ENCODE data around the gene AGO1. TPM values are rescaled to one million over a fixed set of nuclear protein-coding genes. Genes with fewer than 3 reads are reported as not detected.

Gene AGO1
- total RNA-seq, 1 experiment from 2014 or later: 28.9 TPM

DNA sequence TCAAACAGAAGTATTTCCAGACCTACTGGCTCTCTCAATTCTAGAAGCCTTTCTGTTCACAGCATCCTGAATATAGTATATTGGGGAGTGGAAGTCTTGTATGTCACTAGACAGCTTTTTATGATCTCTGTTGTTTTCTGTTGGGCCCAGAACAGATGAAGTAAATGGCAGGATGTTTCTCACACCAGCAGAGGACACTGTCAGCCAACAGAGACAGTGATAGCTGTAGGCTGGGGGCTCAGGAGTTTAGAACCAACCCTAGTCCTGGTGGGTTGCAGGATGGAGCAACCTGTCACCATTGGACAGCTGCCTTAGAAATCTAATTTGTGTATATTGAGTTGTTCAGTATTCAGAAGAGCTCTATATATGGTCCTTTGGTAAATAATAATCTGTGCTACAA, 16.9 kb downstream of the AGO1 start:
- no TSS peak for BruUV-seq (replicated peaks)
- Mint-ChIP-seq H3K4me3 (ENCODE audit: unreplicated experiment) (no peak overlapping the region), H3K27ac (ENCODE audit: unreplicated experiment) (no peak overlapping the region), H3K9me3 (ENCODE audit: unreplicated experiment) (no peaks in the 10 kb centered on the region), H3K27me3 (ENCODE audit: insufficient read depth, unreplicated experiment) (no peaks in the 10 kb centered on the region), H3K36me3 (ENCODE audit: insufficient read depth, unreplicated experiment) (peaks cover 39% of the 10 kb centered on the region), H3K4me1 (ENCODE audit: low read depth, unreplicated experiment) (no peaks in the 10 kb centered on the region)
- ChIA-PET POLR2A (no interaction called here), CTCF (no interaction called here)
- no peaks in the 10 kb centered on the region for H3K36me3 ChIP-seq (ENCODE audit: control insufficient read depth, insufficient read depth, low read length)
- no peaks in the 10 kb centered on the region for H3K27me3 ChIP-seq (replicated peaks; ENCODE audit: control insufficient read depth, insufficient read depth, low read length)
- DNase-seq: no peak
- H3K9me3 ChIP-seq: no peaks in the 10 kb centered on the region
- no peaks in the 10 kb centered on the region for H3K4me1 ChIP-seq
- intact Hi-C loops (cut with micrococcal nuclease; ENCODE audit: unreplicated experiment): no loop called here
- H3K4me3 ChIP-seq (ENCODE audit: low read depth, low read length): no peak overlapping the region
- TF ChIP-seq, protein P1, sequence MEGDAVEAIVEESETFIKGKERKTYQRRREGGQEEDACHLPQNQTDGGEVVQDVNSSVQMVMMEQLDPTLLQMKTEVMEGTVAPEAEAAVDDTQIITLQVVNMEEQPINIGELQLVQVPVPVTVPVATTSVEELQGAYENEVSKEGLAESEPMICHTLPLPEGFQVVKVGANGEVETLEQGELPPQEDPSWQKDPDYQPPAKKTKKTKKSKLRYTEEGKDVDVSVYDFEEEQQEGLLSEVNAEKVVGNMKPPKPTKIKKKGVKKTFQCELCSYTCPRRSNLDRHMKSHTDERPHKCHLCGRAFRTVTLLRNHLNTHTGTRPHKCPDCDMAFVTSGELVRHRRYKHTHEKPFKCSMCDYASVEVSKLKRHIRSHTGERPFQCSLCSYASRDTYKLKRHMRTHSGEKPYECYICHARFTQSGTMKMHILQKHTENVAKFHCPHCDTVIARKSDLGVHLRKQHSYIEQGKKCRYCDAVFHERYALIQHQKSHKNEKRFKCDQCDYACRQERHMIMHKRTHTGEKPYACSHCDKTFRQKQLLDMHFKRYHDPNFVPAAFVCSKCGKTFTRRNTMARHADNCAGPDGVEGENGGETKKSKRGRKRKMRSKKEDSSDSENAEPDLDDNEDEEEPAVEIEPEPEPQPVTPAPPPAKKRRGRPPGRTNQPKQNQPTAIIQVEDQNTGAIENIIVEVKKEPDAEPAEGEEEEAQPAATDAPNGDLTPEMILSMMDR (IDR thresholded peaks at IDR 0.05; ENCODE audit: insufficient read depth in 1 of 2, low read depth in 1 of 2, low read length in 1 of 2, severe bottlenecking in 1 of 2, unreplicated experiment in 1 of 2): no peak

DNA sequence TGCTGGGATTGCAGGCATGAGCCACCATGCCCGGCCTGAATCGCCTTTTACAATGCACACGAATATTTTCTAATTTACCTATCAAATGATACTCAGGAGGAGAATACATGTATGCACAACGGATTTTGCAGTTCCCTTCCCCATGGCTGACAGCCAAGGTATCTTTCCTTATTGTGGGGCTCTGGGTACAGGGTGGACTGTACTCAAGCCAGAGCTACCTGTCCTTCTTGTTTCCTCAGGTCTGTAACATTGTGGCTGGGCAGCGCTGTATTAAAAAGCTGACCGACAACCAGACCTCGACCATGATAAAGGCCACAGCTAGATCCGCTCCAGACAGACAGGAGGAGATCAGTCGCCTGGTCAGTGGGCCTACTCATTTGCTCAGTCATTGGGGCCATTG, 18.2 kb downstream of the AGO1 start:
- intact Hi-C loops (cut with micrococcal nuclease; ENCODE audit: unreplicated experiment): no loop called here
- BruUV-seq (replicated peaks): no TSS peak
- Histone ChIP-seq H3K4me3 (ENCODE audit: low read depth, low read length) (no peak overlapping the region), H3K27me3 (replicated peaks; ENCODE audit: control insufficient read depth, insufficient read depth, low read length) (no peaks in the 10 kb centered on the region), H3K9me3 (no peaks in the 10 kb centered on the region), H3K36me3 (ENCODE audit: control insufficient read depth, insufficient read depth, low read length) (no peaks in the 10 kb centered on the region), H3K4me1 (no peaks in the 10 kb centered on the region)
- ChIA-PET POLR2A (interaction anchor here (0.6 kb wide), 1 partner anchor 248 kb away, joined by 4 read pairs; the partner anchor contains the start of gene TRAPPC3), CTCF (no interaction called here)
- TF ChIP-seq, protein P1 (IDR thresholded peaks at IDR 0.05; ENCODE audit: insufficient read depth in 1 of 2, low read depth in 1 of 2, low read length in 1 of 2, severe bottlenecking in 1 of 2, unreplicated experiment in 1 of 2): no peak
- DNase-seq: no peak
- no peaks in the 10 kb centered on the region for H3K4me1 Mint-ChIP-seq (ENCODE audit: low read depth, unreplicated experiment)
- H3K9me3 Mint-ChIP-seq (ENCODE audit: unreplicated experiment): no peaks in the 10 kb centered on the region
- no peak overlapping the region for H3K27ac Mint-ChIP-seq (ENCODE audit: unreplicated experiment)
- H3K36me3 Mint-ChIP-seq (ENCODE audit: insufficient read depth, unreplicated experiment): peaks cover 40% of the 10 kb centered on the region
- H3K4me3 Mint-ChIP-seq (ENCODE audit: unreplicated experiment): no peak overlapping the region
- H3K27me3 Mint-ChIP-seq (ENCODE audit: insufficient read depth, unreplicated experiment): no peaks in the 10 kb centered on the region

DNA sequence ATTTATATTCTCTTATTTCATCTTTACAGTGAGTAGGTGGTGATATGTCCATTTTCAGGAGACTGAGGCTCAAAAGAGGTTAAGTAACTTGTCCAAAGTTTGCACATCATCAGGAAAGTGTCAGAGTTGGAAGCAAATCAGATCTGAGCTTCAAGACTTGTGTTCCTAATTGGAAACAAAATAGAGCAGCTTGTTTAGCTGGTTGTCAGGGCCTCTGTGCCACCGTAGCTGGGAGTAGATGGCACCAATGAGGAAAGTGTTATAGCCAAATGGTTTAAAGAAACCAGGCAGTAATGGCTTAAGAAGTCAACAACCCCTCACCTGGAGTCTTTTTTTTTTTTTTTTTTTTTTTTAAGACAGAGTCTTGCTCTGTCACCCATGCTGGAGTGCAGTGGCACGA, 19.7 kb downstream of the AGO1 start:
- Mint-ChIP-seq H3K4me3 (ENCODE audit: unreplicated experiment) (no peak overlapping the region), H3K27me3 (ENCODE audit: insufficient read depth, unreplicated experiment) (no peaks in the 10 kb centered on the region), H3K27ac (ENCODE audit: unreplicated experiment) (no peak overlapping the region), H3K9me3 (ENCODE audit: unreplicated experiment) (no peaks in the 10 kb centered on the region), H3K36me3 (ENCODE audit: insufficient read depth, unreplicated experiment) (peaks cover 34% of the 10 kb centered on the region), H3K4me1 (ENCODE audit: low read depth, unreplicated experiment) (no peaks in the 10 kb centered on the region)
- no peak for DNase-seq
- CTCF ChIA-PET: interaction anchor here (0.7 kb wide), 1 partner anchor 330 kb away, joined by 7 read pairs; the partner anchor contains the start of gene TFAP2E
- intact Hi-C loops (cut with micrococcal nuclease; ENCODE audit: unreplicated experiment): no loop called here
- POLR2A ChIA-PET: no interaction called here
- no peaks in the 10 kb centered on the region for H3K9me3 ChIP-seq
- no peak overlapping the region for H3K4me3 ChIP-seq (ENCODE audit: low read depth, low read length)
- TF ChIP-seq, protein P1 (IDR thresholded peaks at IDR 0.05; ENCODE audit: insufficient read depth in 1 of 2, low read depth in 1 of 2, low read length in 1 of 2, severe bottlenecking in 1 of 2, unreplicated experiment in 1 of 2): no peak
- no peaks in the 10 kb centered on the region for H3K27me3 ChIP-seq (replicated peaks; ENCODE audit: control insufficient read depth, insufficient read depth, low read length)
- no peaks in the 10 kb centered on the region for H3K4me1 ChIP-seq
- 0 out of 2 replicates have a peak, but pooled peaks cover 2% of the 10 kb centered on the region for H3K36me3 ChIP-seq (ENCODE audit: control insufficient read depth, insufficient read depth, low read length)
- no TSS peak for BruUV-seq (replicated peaks)

All from Caco-2 (cell line).